Inflammatory macrophage treated with lipopolysaccharide for 4 hours (primary cell): ENCODE measurements around the gene PGAM1.

Experiments used
- DNase-seq: peaks from one replicate; pipeline ENCODE4 v3.0.0-alpha.2; 2020

Gene PGAM1

DNA sequence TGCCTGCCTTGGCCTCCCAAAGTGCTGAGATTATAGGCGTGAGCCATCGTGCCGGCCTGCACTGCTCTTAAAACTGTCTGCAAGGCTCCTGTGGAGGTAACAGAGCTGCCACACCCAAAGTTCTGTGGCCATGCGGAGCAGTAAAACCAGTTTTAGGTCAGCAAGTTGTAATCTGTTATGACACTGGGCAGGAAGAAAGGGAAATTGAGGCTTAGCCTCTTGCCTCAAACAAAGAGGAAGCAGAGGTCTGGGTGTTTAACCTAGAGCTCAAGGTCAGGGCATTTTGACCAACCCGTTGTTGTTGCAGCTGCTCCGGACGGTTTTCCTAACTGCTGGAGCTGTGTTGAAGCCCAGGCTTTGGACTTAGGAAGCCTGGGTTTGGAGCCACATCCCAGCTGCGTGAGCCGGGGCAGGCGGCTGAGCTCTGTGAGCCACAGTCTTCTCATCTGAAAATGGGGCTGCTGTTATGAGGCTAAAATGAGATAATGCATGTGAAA, 17.4 kb upstream of the PGAM1 start:
- peak; percentile 72 for DNase-seq

DNA sequence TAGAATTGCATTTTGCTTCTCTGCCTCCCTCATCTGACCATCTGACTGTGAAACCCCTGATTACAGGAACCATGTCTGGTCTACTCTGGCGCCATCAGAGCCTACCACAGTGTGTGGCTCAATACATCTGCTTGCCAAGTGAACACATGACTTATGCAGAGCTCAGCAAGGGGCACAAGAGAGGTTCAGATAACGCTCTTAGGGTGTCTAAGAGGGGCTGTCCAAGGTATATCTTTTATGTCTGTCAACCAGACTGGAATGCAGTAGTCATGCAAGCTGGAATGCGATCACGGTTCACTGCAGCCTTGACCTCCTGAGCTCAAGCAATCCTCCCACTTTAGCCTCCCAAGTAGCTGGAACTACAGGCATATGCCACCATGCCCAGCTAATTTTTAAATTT, 14.6 kb upstream of the PGAM1 start:
- peak; percentile 78 for DNase-seq

DNA sequence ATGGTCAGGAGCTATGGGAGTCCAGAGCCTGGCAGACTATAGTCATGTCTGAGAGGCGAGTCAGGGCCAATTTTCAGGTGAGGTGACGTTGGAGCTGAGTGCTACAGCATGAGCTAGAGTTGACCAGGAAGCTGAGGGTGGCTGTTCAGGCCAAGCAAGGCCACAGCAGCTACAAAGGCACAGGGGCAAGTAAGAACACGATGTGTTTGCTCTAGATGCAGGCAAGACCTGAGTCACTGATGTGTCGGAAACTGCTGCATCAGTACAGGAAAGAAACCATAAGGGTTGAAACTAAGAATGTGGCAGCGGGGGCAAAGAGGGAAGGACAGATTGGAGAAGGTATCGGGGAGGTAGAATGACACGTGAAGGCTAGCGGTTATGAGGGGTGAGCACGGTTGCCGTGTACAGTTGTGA, 13.1 kb upstream of the PGAM1 start:
- peak; percentile 26 for DNase-seq

DNA sequence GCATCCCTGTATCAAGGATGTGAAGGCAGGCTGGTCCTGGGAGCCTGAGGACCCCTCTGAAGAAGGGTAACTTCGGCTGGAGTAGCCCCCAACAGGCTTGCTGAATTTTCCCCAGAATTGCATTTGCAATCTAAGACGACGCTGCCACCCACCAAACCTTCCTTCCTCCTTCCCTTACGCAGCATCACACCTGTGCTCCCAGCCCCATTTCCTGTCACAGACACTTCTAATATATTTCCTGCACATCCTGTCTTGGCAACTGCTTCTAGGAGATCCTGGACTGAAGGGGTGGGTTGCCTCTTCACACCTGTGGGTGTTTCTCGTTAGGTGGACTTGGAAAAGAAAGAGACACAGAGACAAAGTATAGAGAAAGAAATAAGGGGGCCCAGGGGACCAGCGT, 9.4 kb upstream of the PGAM1 start:
- no peak for DNase-seq

DNA sequence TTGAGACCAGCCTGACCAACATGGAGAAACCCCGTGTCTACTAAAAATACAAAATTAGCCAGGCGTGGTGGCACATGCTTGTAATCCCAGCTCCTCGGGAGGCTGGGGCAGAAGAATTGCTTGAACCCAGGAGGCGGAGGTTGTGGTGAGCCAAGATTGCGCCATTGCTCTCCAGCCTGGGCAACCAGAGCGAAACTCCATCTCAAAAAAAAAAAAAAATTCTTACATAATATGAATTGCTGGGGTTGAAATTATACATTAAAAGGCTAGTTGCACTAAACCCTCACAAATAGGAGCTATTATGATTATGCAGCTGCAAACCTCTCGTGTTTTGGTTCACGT, 2.3 kb upstream of the PGAM1 start:
- DNase-seq = peak; percentile 56

DNA sequence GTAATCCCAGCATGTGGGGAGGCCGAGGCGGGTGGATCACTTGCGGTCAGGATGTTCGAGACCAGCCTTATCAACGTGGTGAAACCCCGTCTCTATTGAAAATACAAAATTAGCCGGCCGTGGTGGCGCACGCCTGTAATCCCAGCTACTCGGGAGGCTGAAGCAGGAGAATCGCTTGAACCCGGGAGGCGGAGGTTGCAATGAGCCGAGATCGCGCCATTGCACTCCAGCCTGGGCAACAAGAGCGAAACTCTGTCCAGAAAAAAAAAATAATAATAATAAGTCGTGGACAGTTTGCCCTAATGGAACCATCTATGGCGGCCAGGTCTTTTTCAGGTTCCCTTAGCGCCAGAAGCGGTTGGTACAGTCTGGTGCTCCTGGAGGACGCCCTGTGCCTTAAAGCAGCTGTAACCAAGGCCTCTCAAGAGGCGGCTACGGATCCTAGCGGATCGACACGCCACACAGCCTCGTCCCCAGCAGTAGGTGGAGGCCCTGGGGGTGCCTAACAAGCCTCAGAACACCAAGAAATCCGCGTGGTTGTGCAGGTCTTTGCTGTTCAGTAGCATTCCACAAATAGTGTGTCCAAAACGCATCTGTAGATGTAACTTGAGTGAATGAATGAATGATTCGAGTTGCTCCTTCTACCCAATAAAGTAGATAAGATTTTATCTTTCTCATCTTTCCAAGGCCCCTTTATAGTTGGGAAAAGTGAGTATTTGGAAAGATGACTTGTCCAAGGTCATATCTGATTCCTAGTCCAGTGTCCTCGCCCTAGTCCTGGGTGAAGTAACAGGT, 982 bp downstream of the PGAM1 start:
- no peak for DNase-seq

DNA sequence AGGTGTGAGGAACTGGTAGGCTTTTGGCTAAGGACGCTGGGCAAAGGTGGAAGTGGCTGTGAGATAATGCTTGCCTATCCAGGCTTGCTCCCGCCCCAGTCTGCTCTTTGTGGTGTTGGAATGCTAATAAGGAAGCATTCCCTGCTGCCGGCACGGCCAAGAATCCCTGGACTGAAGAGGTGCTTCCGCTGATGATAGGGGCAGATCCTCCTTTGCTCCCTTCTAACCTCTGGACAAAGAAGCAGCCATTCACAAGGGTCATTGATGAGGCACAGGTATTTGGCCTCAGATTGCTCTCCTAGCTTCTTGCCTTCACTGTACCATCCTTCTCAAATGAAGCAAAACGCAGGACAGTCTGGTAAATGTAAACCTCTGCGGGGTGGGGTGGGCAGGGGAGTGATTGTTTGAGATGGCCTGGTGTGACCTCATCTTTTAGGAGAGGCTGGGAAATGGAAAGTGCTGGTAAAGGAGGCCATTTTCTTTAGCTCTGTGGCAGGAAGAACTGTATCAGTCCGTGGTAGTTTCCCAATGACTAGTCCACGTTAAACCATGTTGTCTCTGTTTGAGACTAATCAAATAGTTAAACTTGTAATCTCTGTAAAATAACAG, 1.7 kb downstream of the PGAM1 start:
- DNase-seq = peak; percentile 73

DNA sequence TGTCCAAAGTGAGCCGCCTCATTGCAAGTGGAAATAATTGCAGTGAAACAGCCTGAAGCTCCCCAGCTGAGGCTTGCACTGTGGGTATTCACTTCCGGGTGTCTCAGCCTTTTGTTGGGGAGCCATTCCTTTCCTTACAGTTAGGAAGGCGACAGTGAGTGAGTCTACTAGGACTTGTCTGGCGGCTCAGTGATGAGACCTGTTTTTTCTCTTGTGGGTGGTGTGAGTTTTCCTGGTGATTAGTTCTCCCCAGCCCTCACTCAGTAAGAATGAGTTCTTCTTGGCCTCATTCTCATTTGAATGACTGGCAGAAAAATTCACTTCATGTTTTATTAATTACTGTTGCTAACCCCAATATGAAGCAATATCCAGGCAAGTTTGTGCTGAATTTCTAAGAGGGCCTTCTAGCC, 2.6 kb downstream of the PGAM1 start:
- peak; percentile 52 for DNase-seq

DNA sequence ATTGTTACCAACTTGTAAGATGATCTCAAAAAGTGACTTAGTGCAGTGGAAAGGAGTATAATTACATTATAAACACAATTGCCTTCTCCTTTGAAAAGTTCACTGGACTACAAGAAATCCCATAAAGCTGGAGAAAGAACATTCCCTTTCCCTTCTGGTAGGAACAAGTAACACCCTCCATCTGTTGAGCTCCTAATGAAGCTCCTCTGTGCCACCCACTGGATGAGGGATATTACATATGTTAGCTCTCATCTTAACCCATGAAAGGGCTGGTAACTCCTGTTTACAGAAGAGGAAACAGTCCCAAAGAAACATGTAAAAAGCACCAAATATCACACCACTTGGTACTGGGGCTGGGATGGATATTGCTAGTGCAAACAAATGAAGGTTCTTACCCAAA, 8.1 kb downstream of the PGAM1 start:
- DNase-seq = no peak

DNA sequence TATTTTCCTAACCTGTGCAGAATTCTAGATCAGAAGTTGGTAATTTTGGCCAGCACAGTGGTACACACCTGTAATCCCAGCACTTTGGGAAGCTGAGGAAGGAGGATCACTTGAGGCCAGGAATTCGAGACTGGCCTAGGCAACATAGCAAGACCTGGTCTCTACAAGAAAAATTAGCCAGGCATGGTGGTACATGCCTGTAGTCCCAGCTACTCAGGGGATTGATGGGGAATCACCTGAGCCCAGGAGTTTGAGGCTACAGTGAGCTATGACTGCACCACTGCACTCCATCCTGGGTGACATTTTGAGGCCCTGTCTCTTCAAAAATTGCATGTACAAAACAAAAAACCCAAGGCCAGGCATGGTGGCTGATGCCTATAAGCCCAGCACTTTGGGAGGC, 8.6 kb downstream of the PGAM1 start:
- DNase-seq = no peak

DNA sequence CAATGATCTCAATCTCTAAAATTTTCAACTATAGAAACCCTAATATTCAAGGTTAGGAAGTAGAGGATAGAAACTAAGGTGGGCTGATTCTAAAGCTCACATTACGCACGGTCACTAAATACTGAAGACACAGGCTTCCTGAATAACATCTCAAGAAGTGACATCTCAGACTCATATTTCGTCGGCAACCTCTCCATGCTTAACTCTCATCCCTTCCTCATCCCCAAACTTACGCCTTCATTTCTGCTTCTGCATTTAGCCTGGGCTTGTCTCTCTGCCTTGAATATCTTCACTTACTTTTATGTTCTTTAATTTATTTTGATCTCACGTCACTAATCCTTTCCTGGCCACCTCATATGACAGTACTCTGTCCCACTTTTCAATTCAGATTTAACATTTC, 9.2 kb downstream of the PGAM1 start:
- no peak for DNase-seq

DNA sequence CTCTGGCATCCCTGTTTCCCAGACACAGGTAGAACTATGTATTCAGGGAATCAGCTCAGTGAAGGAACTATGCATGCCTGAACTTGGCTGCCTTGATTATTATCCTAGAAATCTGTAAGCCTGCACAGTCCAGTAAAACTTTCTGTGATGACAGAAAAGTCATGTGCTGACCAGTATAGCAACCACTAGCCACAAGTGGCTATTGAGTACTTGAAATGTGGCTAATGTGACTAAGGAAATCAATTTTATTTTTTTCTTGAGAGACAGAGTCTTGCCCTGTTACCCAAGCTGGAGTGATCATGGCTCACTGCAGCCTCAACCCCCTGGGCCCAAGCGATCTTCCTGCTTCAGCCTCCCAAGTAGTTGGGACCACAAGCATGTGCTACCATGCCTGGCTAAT, 16.3 kb downstream of the PGAM1 start:
- no peak for DNase-seq

DNA sequence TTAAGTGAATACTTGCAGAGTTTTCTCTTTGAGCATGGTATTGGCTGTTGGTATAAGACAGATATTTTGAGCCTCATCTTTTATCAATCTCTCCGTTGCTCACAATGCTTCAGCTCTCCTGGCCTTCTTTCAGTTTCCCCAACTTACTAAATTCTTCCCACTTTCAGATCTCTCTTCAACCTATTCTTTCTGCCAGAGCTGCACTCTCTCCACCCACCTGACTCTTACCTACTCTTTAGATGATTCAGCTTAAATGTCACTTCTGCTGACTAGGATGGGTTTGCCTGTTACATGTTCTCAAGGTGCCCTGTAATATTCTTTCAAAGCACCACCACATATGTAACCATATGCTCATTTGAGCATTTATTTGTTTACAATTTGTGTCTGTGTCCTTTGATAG, 18.2 kb downstream of the PGAM1 start:
- DNase-seq = no peak

DNA sequence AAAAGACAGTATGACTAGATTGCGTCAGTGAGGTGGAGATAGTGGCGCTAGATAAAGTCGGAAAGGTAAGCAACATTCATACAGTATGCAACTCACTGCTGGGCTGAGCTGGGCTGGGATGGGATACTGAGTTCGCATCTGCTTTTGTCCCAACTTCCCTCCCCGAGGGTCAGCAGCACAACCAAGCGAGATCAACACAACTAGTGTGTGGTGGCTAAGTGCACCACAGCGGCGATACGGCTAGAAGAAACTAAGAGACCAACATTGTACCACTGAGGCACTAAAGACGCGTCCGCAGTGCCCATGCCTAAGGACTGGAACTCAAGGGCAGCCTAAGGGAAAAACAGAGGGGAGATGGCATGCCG, 19.3 kb downstream of the PGAM1 start:
- DNase-seq = no peak

DNA sequence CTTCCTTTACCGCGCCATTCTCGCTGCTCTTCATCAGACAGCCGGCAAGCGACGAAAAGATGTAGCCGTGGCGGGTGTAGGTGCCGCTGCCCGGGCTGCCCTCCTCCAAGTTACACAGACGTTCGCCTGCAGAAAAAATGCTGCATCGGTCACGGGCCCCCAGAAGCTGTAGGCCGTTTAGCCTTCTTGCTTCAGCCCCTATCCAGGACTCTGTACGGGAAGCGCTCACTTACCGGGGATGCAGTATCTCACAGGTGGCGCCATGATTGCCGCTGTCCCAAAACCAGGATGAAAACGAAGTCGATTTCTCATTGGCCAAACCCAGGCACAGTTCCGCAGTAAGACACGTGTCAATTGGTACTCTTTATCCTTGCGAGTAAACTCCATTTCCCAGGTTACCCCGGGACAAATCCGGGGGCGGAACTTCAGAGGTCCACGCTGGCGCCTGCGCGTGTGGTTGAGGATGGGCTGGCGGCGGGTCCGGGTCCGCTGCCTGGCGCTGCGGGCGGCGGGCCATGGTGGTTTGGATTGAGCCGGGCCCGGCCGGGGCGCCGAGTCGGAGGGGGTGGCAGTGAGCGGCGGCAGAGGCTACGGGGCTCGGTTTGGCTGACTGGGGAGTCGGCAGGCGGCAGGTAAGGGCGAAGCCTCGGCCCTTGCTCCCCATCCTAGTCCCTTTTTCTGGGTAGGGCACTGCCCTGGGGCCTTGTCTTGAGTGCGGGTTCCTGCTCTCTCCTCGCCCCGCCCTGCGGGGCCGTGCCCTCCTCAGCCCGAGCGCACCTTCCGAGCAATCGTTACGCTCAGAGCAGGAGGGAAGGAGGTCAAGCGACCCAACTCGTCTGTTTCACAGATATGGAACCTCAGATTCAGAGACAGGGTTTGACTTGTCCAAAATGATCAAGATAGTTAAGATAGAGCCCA, 20.0 kb downstream of the PGAM1 start, which contains the start of the genes EXOSC1 and ZDHHC16:
EXOSC1 (minus strand) TSS at position 285 of the 918 bp plus-strand sequence; CDS start at position 264, 21 bp downstream.
ZDHHC16 (plus strand) TSS at position 454 of the 918 bp plus-strand sequence. CDS start 5,501 bp downstream, outside the sequence.
- peak; percentile 96 for DNase-seq

DNA sequence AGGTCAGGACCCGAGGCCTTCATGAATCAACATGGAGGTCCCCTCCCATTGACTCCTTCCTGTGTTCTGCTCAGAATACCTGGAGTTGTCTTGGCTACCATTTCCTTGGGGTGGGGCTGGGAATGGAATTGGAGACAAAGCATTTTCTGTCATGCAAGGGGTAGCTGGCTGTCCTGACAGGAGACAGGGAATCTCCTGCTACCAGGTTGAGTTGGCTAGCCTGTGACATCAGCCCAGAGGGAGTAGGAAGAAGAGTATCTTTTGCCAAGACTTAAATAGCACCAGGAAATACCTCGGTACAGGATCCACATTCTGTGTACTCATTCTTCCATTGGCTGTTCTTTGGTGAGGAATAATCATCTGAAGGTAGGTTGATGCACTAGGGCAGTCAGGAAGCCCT, 24.8 kb downstream of the PGAM1 start:
- DNase-seq = no peak

DNA sequence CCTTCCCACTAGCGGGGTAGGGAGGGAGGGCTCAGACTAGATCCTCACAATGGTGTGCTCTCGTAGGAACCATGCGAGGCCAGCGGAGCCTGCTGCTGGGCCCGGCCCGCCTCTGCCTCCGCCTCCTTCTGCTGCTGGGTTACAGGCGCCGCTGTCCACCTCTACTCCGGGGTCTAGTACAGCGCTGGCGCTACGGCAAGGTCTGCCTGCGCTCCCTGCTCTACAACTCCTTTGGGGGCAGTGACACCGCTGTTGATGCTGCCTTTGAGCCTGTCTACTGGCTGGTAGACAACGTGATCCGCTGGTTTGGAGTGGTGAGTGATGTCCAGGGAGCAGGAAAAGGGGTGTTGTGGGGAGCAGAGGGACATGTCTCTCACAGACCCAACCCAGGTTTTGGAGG, 25.6 kb downstream of the PGAM1 start:
- no peak for DNase-seq

DNA sequence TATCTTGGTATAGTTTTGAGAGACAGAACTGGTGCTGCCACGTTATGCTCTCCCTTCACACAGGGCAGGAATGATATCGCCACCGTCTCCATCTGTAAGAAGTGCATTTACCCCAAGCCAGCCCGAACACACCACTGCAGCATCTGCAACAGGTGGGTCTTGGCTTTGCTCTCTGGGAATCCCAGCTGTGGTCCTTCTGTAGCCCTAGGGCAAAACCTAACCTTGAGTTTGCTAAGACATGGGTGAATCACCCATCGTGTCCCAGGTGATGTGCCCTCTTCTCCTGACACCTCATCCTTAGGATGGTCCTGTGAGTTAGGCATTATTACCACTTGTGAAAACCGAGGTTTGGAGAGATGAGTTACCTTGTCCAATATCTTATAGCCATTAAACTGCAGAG, 26.4 kb downstream of the PGAM1 start:
- no peak for DNase-seq

DNA sequence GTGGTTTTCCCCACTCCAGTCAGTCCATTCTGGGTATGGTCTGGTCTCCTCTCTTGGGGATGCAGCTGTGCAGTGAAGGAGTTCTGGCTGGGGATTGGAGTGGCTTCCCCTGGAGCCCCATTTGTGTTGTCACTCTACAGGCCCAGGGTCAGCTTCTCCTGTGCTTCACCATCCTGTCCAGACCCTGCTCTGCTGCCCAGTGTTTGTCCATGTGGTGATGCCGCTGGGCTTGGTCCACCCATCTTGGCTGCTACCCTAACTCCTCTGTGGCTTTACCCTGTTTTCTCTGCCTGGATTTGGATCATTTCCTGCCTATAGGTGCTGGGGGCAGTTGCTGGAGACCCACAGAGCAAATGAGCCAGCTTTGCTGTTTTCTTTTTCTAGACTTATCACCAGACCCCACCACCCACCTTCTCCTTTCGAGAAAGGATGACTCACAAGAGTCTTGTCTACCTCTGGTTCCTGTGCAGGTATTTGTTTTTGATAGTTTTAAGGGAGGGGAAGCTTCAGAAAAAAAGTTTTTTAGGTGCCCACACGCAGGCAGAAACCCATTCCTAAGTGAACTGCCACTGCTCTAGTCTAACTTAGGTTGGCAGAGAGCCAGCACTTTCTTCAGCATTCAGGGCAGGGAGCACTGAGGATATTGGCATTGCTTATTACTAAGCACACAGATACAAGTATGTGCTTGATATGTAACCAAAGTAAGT, 28.5 kb downstream of the PGAM1 start:
- no peak for DNase-seq

DNA sequence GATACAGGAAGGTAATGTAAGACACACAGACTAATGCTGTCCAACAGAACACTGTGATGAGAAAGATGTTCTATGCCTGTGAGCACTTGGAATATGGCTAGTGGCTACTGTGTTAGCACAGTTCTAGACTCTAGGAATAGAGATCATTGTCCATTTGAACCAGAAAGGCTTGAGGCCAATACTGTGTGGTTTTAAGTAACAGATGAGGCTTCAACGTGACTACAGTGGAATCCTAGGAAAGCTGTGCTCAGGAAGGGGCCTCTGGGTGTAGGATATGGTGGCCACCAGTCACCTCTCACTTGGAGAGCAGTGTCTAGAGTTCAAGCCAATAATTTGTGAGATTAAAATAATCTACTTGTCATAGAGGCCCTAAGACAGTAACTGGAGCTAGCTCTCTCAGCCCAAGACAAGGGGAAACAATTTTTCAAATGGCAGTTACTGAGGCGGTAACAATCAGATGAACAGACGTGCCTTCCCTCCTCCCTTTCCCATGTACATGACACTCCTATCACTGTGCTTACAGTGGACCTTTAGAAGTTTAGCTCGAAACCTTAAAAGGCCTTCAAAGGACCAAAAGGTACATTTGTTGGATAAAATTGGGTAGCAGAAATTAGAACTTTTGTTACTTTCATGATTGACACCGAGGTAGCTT, 30.2 kb downstream of the PGAM1 start:
- no peak for DNase-seq

DNA sequence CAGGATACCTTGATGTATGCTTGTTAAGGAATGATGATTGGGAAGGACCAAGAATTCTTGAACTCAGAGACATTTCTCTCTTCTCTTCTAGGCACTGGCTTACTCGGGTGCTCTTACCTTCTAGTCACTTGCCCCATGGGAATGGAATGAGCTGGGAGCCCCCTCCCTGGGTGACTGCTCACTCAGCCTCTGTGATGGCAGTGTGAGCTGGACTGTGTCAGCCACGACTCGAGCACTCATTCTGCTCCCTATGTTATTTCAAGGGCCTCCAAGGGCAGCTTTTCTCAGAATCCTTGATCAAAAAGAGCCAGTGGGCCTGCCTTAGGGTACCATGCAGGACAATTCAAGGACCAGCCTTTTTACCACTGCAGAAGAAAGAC, 30.7 kb downstream of the PGAM1 start:
- no peak for DNase-seq

DNA sequence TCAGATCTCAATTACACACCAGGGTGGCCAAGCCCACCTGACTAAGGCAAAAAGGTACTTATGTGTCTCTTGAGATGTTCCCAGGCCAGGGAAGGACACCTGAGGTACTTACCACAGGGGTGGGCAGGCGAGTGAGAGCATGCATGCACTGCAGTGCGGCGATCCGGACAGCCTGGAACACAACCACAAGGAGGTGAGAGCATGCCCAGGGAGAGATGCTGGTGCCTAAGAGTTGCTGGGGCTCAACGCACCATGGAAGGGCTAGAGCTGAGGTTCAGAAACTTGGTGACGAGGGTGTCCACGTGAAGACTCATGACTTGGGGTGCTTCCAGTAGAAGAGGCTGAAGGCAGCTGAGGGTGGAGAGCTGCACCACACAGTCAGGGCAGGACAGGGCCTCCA, 33.1 kb downstream of the PGAM1 start:
- DNase-seq = no peak
